HepG2 (cell line): Measurements from ENCODE around the gene MRPL37. TPM values are rescaled to one million over a fixed set of nuclear protein-coding genes. Genes with fewer than 3 reads are reported as not detected.
A peak's percentile ranks its signal among the peaks of the same experiment; 100 is the strongest.

Experiments
- ATAC-seq: fragments of 200-7000 bp; cut with Tn5 transposase; 3 replicates; pipeline ENCODE4 v1.9.1; 2020; ENCODE audit warnings: mild to moderate bottlenecking, moderate library complexity
- BruUV-seq: library from RNA; stranded (reverse); fragments of 400-500 nt; replicated peaks from 2 replicates; lab custom pipeline; 2021; lab: Mats Ljungman, UMichigan
- CTCF ChIA-PET: fragments of 300-600 bp; formaldehyde crosslinking; extraction: SDS; loops from one replicate; lab custom pipeline; 2021; ENCODE audit warnings: low total read pairs, inconsistent platforms, low intra/inter-chr PET ratio; lab: Yijun Ruan, JAX
- POLR2A ChIA-PET: fragments of 350-600 bp; sonication (Branson Sonifier 250); formaldehyde crosslinking; loops from one replicate; lab custom pipeline; 2020; ENCODE audit warnings: antibody characterized with exemption, inconsistent platforms; lab: Yijun Ruan, JAX
- DNase-seq: peaks from one replicate; pipeline ENCODE4 v3.0.0-alpha.2; 2015; ENCODE audit warnings: low spot score
- FAIRE-seq: peaks from 3 replicates; lab custom pipeline; 2011; peaks lifted over from hg19 to GRCh38; lab: Jason Lieb, UNC
- H2AFZ ChIP-seq: one replicate; pipeline ENCODE4 v1.6.1; 2011; ENCODE audit warnings: low read length, inconsistent platforms
- H3K27ac ChIP-seq: fragments of 300-600 bp; 3 replicates; pipeline ENCODE4 v1.8.0; 2011; ENCODE audit warnings: mixed run types, mild to moderate bottlenecking, mixed read lengths, low read length, inconsistent platforms; ENCODE audit not compliant: insufficient read depth; ENCODE audit errors: extremely low read length
- H3K27me3 ChIP-seq, 2 experiments: fragments of 200-600 bp in 1 of 2; 2 replicates in 1 of 2; 3 replicates in 1 of 2; pipeline versions ENCODE4 v1.6.0 to v1.8.0; 2011; ENCODE audit warnings: low read length in 2 of 2, mild to moderate bottlenecking in 2 of 2, moderate library complexity in 2 of 2, inconsistent platforms in 1 of 2; ENCODE audit not compliant: insufficient read depth in 2 of 2, control insufficient read depth in 1 of 2
- H3K36me3 ChIP-seq, 2 experiments: fragments of 200-600 bp in 1 of 2; replicated peaks in 1 of 2; 2 replicates in 1 of 2; 3 replicates in 1 of 2; pipeline versions ENCODE4 v1.5.1 to v1.8.0; 2011; ENCODE audit warnings: low read length in 2 of 2, inconsistent platforms in 1 of 2; ENCODE audit not compliant: insufficient read depth in 2 of 2, control insufficient read depth in 1 of 2
- H3K4me1 ChIP-seq: 2 replicates; pipeline ENCODE4 v1.5.1; 2012; ENCODE audit warnings: low read length, inconsistent platforms; ENCODE audit not compliant: insufficient read depth
- H3K4me2 ChIP-seq: 2 replicates; pipeline ENCODE4 v1.6.0; 2011; ENCODE audit warnings: low read depth, low read length, inconsistent platforms
- H3K4me3 ChIP-seq, 3 experiments: fragments of 200-600 bp in 1 of 3; sonication (generic), shearing (Covaris generic) in 1 of 3; replicated peaks in 1 of 3; 2 replicates each; pipeline ENCODE4 v1.5.1; 2011 to 2016; ENCODE audit warnings: low read length in 3 of 3, inconsistent platforms in 2 of 3, low read depth in 2 of 3, mild to moderate bottlenecking in 2 of 3, control low read depth in 1 of 3, mixed read lengths in 1 of 3; ENCODE audit not compliant: insufficient read depth in 1 of 3
- H3K79me2 ChIP-seq: one replicate; pipeline ENCODE4 v1.6.1; 2011; ENCODE audit warnings: low read length, inconsistent platforms; ENCODE audit not compliant: insufficient read depth
- H3K9ac ChIP-seq: 2 replicates; pipeline ENCODE4 v1.6.0; 2011; ENCODE audit warnings: mild to moderate bottlenecking, low read depth, low read length, inconsistent platforms; ENCODE audit not compliant: insufficient read depth
- H3K9me3 ChIP-seq: 2 replicates; pipeline ENCODE4 v1.5.1; 2012; ENCODE audit warnings: mild to moderate bottlenecking, low read length
- H4K20me1 ChIP-seq: 2 replicates; pipeline ENCODE4 v1.6.0; 2011; ENCODE audit warnings: inconsistent platforms, mild to moderate bottlenecking, low read length, moderate library complexity; ENCODE audit not compliant: insufficient read depth
- MAFG ChIP-seq: sonication (generic); formaldehyde crosslinking; IDR thresholded peaks from 2 replicates; pipeline ENCODE4 v1.5.1; 2020; ENCODE audit warnings: mild to moderate bottlenecking, missing genetic modification reagents
- whole genome bisulfite sequencing: methylation state at CpG from one replicate; pipeline ENCODE4 v1.1.6; 2017; ENCODE audit warnings: low lambda C conversion rate; 5-methylcytosine and 5-hydroxymethylcytosine counted together
- in situ Hi-C: cut with HindIII; loops from 2 replicates; pipeline ENCODE4 v1.10.0; 2017; ENCODE audit warnings: low pct_unique_long_range_greater_than_20kb; ENCODE audit not compliant: extremely low pct_ligation_motif_present
- intact Hi-C: fragments of 100-400 bp; cut with micrococcal nuclease; formaldehyde crosslinking; loops from one replicate; pipeline ENCODE4 v1.10.0; 2022; ENCODE audit not compliant: unreplicated experiment
- polyA plus RNA-seq, 8 experiments: library from polyadenylated mRNA; depleted of rRNA in 3 of 8; stranded (reverse) in 7 of 8; unstranded in 1 of 8; fragments of >200 nt; fragmentation: Illumina TruSeq in 4 of 8; extraction: Trizol in 4 of 8; gene quantifications; 2 replicates each; pipeline versions ENCODE4 v1.2.1 to v1.2.3, GENCODE V29; 2011 to 2016; ENCODE audit warnings: low read depth in 4 of 8, missing spikeins in 1 of 8, mixed read lengths in 1 of 8; ENCODE audit not compliant: insufficient read depth in 1 of 8
- total RNA-seq, 5 experiments: library from RNA; depleted of rRNA; stranded (reverse); fragments of >200 nt; fragmentation: Illumina TruSeq; extraction: Trizol; gene quantifications; 2 replicates each; pipeline ENCODE4 v1.2.3, GENCODE V29; 2016; ENCODE audit warnings: low read depth in 1 of 5
- TF ChIP-seq, protein P1 (sequence below), 2 experiments: fragments of 450-650 bp in 1 of 2; sonication (generic) in 1 of 2; formaldehyde crosslinking in 1 of 2; IDR thresholded peaks; 2 replicates each; pipeline versions ENCODE4 v1.6.1 to v1.8.0; 2016 to 2022; ENCODE audit warnings: antibody characterized with exemption in 1 of 2, mild to moderate bottlenecking in 1 of 2, missing genetic modification reagents in 1 of 2

The MRPL37 gene
- total and polyA plus RNA-seq, 2 of the 13 experiments (the other 11 are each of a cell fraction or from before 2014, with no cell fraction given) = 31.7 to 127 TPM

- H2AFZ ChIP-seq = no peak overlapping the region
- ChIA-PET POLR2A (no interaction called here), CTCF (no interaction called here)
- H3K9me3 ChIP-seq = no peaks in the 10 kb centered on the region
- no peak overlapping the region for H3K9ac ChIP-seq
- no peak for DNase-seq
- peaks cover 12% of the 10 kb centered on the region for H3K4me1 ChIP-seq
- FAIRE-seq = no peak
- no peak overlapping the region for H3K27ac ChIP-seq
- no peak overlapping the region for H3K4me2 ChIP-seq
- TF ChIP-seq, protein P1, sequence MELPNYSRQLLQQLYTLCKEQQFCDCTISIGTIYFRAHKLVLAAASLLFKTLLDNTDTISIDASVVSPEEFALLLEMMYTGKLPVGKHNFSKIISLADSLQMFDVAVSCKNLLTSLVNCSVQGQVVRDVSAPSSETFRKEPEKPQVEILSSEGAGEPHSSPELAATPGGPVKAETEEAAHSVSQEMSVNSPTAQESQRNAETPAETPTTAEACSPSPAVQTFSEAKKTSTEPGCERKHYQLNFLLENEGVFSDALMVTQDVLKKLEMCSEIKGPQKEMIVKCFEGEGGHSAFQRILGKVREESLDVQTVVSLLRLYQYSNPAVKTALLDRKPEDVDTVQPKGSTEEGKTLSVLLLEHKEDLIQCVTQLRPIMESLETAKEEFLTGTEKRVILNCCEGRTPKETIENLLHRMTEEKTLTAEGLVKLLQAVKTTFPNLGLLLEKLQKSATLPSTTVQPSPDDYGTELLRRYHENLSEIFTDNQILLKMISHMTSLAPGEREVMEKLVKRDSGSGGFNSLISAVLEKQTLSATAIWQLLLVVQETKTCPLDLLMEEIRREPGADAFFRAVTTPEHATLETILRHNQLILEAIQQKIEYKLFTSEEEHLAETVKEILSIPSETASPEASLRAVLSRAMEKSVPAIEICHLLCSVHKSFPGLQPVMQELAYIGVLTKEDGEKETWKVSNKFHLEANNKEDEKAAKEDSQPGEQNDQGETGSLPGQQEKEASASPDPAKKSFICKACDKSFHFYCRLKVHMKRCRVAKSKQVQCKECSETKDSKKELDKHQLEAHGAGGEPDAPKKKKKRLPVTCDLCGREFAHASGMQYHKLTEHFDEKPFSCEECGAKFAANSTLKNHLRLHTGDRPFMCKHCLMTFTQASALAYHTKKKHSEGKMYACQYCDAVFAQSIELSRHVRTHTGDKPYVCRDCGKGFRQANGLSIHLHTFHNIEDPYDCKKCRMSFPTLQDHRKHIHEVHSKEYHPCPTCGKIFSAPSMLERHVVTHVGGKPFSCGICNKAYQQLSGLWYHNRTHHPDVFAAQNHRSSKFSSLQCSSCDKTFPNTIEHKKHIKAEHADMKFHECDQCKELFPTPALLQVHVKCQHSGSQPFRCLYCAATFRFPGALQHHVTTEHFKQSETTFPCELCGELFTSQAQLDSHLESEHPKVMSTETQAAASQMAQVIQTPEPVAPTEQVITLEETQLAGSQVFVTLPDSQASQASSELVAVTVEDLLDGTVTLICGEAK (IDR thresholded peaks at IDR 0.05) = no peak
- TF ChIP-seq, protein P1 (CRISPR knock-in tag; IDR thresholded peaks at IDR 0.05) = 0 out of 2 replicates have a peak, but pooled peaks have one; percentile 50
- TF ChIP-seq MAFG (CRISPR knock-in tag) = no peak
- intact Hi-C loops (no loop called here), in situ Hi-C loops (no loop called here)
- H3K4me3 ChIP-seq = no peak overlapping the region
- WGBS = 98% methylated on average over 2 of the region's 2 CpGs
- H4K20me1 ChIP-seq = no peaks in the 10 kb centered on the region
- H3K79me2 ChIP-seq = no peaks in the 10 kb centered on the region
- peaks cover 0 to 3% of the 10 kb centered on the region in 2 experiments; a peak in 3 of 5 replicates for H3K36me3 ChIP-seq
- H3K27me3 ChIP-seq = no peaks in the 10 kb centered on the region
- no peak for ATAC-seq
- BruUV-seq = no TSS peak
Observed at GRCh38 chr1:54266195-54266594, 66.2 kb downstream of the MRPL37 start.
